GM19468 (cell line): ENCODE data around the gene CYBB.
A peak's percentile ranks its signal among the peaks of the same experiment; 100 is the strongest.
"Not testable (repeated sequence)": the region's sequence is repeated elsewhere in the genome, so short reads cannot be mapped to it uniquely, and the experiment has no call there.

Source experiments
- ATAC-seq: cut with Tn5 transposase; IDR thresholded peaks from one replicate; pipeline ENCODE4 v1.9.1; 2021; ENCODE audit warnings: mild to moderate bottlenecking, moderate library complexity, moderate number of reproducible peaks; ENCODE audit not compliant: unreplicated experiment; ENCODE audit errors: extremely low read depth

The CYBB gene

GRCh38 chrX:37779857-37780256 lies at the start of gene CYBB:
TSS of gene CYBB (plus strand) at chrX:37780059. CDS start at chrX:37780078, 19 bp downstream.
- no peak for ATAC-seq

DNA sequence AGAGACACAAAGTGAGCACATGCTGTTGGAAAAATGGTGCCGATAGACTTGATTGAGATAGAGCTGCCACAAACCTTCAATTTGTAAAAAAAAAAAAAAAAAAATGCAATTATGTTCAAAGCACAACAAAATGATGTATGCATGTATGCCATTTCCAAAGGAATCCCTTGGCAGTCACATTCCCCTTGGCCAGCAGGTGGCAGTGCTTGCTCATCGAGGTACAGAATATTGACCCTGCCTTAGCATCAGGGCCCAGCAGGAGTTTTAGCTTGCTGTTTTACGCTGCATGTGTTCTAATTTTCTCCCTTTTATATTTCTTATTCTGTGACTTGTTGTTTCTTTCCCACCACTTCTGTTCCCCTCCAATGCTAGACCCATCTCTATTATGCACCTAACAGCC lies 34.5 kb upstream of the CYBB start:
- ATAC-seq, result peak; percentile 76

DNA sequence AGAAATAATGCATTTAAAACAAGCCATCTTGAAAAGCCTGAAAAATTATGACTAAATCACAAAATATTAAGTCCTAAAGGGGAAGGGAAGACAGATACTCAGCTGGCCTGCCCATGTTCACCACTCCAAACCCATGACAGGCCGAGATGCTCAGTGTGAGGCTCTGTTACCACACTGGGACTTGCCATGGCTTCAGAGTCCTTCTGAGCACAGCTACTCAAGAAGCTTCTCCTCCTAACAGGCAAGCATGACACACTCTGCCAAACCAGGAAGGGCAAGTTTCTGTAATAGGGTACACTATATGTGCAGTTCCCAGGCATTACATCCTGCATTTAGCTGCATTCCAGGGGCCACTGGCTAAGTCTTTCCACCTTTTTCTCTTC lies 34.0 kb upstream of the CYBB start:
- no peak for ATAC-seq

DNA sequence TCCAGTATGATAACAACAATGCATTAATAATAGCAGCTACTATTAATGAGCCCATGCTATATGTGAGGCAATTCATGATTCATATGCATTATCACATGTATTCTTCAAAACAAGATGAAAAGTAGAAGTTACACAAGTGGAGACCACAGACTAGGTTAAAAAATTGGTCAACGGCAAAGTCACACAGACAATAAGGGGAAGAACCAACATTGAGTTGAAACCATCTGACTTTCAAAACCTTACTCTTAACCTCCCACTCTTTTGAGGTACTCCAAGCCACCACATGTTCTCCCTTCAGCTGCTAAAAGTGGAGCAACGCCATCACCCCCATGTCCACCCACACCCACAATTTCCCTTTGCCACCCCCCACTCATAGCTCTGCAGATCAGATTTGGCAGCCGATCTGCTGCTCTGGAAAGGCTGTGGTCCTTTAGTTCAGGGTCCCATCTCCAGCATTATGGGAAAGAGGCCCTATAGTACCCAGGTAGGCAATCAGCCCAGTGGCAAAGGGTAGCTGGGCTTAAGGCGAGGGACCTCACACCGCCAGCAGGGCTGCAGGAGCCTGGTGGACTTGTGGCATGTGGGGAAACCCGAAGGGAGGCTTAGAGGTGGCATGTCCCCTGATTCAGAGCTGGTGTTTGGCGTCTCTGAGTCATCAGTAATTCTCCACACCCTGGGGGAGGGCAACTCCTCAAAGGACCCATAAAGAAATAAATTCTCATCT lies 33.5 kb upstream of the CYBB start:
- ATAC-seq, result peak; percentile 22

GRCh38 chrX:37746951-37747350 lies 32.9 kb upstream of the CYBB start:
- ATAC-seq, result no peak

- ATAC-seq, result no peak
Observed at GRCh38 chrX:37752281-37752680, 27.6 kb upstream of the CYBB start.

DNA sequence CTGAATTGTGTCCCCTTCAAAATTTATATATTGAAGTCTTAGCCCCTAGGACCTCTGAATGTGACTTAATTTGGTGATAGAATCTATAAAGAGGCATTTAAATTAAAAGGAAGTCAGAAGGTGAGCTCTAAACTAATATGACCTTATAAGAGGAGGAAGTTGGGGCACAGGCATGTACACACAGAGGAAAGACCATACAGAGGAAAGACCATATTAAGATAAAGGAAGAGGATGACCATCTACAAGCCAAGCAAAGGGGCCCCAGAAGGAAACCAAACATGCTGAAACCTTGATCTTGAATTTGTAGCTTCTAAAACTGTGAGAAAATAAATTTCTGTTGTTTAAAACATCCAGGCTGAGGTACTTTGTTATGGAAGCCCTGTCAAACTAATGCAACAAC lies 26.9 kb upstream of the CYBB start:
- no peak for ATAC-seq

DNA sequence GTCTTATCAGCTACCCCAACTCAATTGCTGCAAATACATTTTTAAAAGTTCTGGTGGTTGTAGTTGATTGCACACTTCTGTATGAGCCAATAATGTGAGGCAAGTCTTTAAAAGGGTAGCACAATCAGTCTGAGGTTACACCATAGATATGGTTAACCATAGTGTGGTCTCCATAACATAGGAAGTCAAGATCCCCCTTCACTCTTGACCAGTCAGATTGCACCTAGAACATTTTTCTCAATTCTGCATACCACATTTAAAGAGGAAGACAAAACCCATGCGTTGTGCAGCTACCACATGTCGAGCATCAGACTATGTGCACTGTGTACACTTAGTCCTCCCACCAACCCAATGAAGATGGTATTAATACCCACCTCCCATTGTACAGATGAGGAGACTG lies 26.5 kb upstream of the CYBB start:
- no peak for ATAC-seq

GRCh38 chrX:37754516-37754915 lies 25.3 kb upstream of the CYBB start:
- ATAC-seq, result no peak

GRCh38 chrX:37755025-37755424 lies 24.8 kb upstream of the CYBB start:
- ATAC-seq, result peak; percentile 94

DNA sequence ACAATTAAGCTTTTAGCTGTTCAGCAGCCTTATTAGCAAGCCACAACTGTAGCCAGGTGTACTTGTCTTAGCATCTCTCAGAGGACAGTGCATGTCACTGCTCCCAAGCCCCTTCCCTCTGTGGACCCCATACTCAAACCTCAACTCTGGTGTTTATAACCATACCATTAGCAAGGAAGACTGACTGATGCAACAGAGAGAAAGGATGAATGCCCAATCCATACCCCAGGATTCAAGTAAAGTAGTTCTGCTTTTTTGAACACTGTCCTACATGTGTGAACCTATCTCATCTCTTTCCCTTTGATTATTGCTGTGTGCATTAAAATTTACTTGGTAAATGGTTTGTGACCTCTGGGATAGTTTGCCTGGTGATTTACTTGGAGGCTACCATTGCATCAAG lies 22.8 kb upstream of the CYBB start:
- ATAC-seq, result no peak

- no peak for ATAC-seq
Observed at GRCh38 chrX:37759351-37759750, 20.5 kb upstream of the CYBB start.

DNA sequence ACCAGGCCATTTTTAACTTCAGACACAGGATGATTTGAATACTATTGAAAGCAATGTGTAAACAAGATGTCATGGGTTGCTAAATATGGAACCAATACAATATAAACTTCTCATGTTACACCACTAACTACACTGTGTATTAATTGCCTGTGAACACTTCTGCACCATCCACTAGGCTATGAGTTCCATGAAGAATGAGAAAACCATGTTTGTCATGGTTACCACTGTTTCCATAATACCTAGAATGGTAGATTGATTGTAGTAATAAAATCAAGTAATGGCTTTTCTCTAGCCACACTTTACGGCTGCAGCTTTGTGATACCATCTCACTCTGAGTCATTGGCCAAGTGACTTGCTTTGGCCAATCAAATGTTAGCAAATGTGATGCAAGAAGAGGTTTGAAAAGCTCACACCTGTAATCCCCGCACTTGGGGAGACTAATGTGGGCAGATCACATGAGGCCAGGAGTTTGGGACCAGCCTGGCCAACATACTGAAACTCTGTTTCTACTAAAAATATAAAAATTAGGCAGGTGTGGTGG lies 19.9 kb upstream of the CYBB start:
- ATAC-seq, result no peak

DNA sequence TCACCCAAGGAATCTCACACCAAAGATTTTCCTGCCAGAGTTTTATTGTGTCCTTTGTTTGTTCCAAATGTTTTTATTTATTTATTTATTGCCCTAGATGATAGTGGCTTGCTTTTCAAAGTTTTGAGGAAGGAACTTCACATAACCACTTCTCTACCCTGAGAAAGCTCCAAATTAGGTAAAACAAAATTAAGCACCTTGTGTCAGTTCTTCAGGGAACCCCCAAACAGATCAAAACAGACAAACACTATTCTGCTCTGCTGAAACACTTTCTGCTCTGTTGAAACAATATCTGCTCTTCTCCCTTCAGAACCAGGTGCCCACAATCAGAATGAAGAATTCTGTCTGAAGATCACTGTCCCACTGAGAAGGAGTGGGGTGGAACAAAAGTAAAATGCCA lies 16.5 kb upstream of the CYBB start:
- ATAC-seq, result no peak

DNA sequence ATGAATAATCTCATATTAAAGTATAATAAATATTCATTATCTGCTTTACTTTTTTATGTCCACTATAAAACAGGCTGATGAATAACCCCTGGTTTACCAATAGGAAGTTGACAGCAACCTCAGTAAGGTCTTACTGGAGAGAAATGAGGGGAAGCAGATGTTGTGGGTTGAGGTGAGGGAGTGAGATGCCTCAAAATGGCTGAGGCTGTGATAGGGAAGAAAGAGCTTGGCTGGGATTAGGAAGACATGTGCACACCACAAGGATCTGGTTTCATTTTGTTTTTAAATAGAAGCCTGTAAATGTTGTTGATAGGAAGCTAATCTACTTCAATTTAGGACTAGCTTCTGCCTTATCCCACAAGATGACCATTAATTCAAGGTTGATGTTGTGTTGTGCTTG lies 14.4 kb upstream of the CYBB start:
- ATAC-seq, result no peak

- ATAC-seq, result no peak
Observed at GRCh38 chrX:37767430-37767829, 12.4 kb upstream of the CYBB start.

DNA sequence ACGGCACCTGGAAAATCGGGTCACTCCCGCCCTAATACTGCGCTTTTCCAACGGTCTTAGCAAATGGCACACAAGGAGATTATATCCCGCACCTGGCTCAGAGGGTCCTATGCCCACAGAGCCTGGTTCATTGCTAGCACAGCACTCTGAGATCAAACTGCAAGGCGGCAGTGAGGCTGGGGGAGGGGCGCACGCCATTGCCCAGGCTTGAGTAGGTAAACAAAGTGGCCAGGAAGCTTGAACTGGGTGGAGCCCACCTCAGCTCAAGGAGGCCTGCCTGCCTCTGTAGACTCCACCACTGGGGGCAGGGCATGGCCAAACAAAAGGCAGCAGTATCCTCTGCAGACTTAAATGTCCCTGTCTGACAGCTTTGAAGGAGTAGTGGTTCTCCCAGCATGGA lies 11.0 kb upstream of the CYBB start:
- not testable (repeated sequence) for ATAC-seq

- no peak for ATAC-seq
Observed at GRCh38 chrX:37776283-37776986, 3.4 kb upstream of the CYBB start.

DNA sequence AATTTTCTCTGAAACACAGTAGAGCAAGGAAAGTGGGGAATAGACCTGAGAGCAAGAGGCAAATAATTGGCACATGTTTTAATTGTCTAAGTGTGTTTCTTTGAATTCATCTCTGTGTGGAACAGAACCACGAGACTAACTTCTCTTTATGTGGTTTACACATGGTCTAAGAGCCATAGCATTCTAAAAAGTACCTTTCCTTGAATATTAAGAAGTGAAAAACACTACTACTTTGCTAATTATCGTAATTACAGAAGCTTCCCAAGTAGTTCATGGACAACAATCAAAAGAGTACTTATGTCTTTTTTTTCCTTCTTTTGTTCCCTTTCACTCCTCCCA lies 2.9 kb upstream of the CYBB start:
- ATAC-seq, result no peak

DNA sequence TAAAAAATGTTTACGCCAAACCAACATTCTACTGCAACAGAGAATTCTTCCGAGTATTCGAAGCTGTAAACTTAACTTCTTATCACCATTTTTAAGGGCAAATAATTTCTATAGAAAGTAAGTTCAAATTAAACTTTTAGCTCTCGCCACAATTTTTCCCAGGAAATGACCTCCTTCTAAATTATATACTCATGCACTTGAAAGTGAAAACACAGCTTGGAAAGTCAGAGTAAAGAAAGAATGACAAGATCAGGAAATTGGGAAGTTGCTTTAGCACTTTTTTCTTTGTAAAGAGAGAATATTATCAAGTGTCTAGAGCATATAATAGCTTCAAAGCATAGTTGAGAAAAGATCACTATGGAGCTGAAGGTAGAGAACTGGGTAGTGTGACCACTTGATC lies 1.2 kb downstream of the CYBB start:
- ATAC-seq, result no peak

- ATAC-seq, result no peak
Observed at GRCh38 chrX:37781814-37782213, 2.0 kb downstream of the CYBB start.

DNA sequence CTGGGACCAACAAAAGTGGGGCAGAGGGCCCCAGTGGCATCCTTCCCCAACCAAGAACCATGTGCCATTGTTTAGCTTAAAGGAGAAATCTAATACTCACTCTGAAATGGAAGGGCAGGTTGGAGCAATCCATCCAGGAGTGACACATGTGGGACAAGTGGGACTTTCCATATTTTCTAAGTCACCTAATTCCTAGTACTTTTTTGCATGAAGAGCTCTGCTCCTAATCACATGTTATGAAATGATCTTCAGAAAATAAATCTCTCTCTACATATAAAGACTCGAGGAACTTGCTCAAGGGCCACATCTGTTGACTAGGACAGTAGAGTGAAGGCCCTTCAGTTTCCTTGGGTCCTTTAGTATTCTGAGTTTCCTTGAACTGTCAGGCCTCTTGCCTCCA lies 2.5 kb downstream of the CYBB start:
- no peak for ATAC-seq
